NCI-H1694 treated with DMSO at 0.1 percent for 48 hours (cell line): Measurements from ENCODE around the gene MYRFL.
"Not testable (repeated sequence)": the region's sequence is repeated elsewhere in the genome, so short reads cannot be mapped to it uniquely, and the experiment has no call there.

ENCODE experiments used
- DNase-seq: peaks from one replicate; lab custom pipeline; 2025; lab: John Stamatoyannopoulos, UW

The MYRFL gene

GRCh38 chr12:69843608-69844007 lies 18.6 kb downstream of the MYRFL start:
- DNase-seq: peak; percentile 40

GRCh38 chr12:69844416-69844815 lies 19.4 kb downstream of the MYRFL start:
- peak; percentile 82 for DNase-seq

GRCh38 chr12:69844836-69845235 lies 19.8 kb downstream of the MYRFL start:
- DNase-seq: peak; percentile 40

- DNase-seq: no peak
Measured at GRCh38 chr12:69846976-69847375, 21.9 kb downstream of the MYRFL start.

GRCh38 chr12:69851976-69852375 lies 26.9 kb downstream of the MYRFL start:
- DNase-seq: no peak

GRCh38 chr12:69853176-69853961 lies 28.3 kb downstream of the MYRFL start:
- DNase-seq: not testable (repeated sequence)

GRCh38 chr12:69866698-69867097 lies 41.7 kb downstream of the MYRFL start:
- no peak for DNase-seq

- no peak for DNase-seq
Measured at GRCh38 chr12:69868695-69869094, 43.7 kb downstream of the MYRFL start.

GRCh38 chr12:69872804-69873203 lies 47.8 kb downstream of the MYRFL start:
- DNase-seq: no peak

- no peak for DNase-seq
Measured at GRCh38 chr12:69873429-69873828, 48.4 kb downstream of the MYRFL start.

GRCh38 chr12:69874606-69875005 lies 49.6 kb downstream of the MYRFL start:
- no peak for DNase-seq

GRCh38 chr12:69875416-69875935 lies 50.4 kb downstream of the MYRFL start:
- no peak for DNase-seq

- DNase-seq: peak; percentile 86
Measured at GRCh38 chr12:69879007-69879960, 54.3 kb downstream of the MYRFL start.

GRCh38 chr12:69880571-69880970 lies 55.5 kb downstream of the MYRFL start:
- no peak for DNase-seq

GRCh38 chr12:69881771-69882170 lies 56.7 kb downstream of the MYRFL start:
- peak; percentile 90 for DNase-seq

GRCh38 chr12:69884386-69884785 lies 59.4 kb downstream of the MYRFL start:
- no peak for DNase-seq

- DNase-seq: peak; percentile 45
Measured at GRCh38 chr12:69885658-69886057, 60.6 kb downstream of the MYRFL start.

- DNase-seq: peak; percentile 81
Measured at GRCh38 chr12:69886109-69886508, 61.1 kb downstream of the MYRFL start.

GRCh38 chr12:69886715-69887114 lies 61.7 kb downstream of the MYRFL start:
- DNase-seq: no peak

GRCh38 chr12:69888901-69889300 lies 63.9 kb downstream of the MYRFL start:
- DNase-seq: no peak

- no peak for DNase-seq
Measured at GRCh38 chr12:69894800-69895383, 69.9 kb downstream of the MYRFL start.

- DNase-seq: no peak
Measured at GRCh38 chr12:69896653-69897381, 71.8 kb downstream of the MYRFL start.
